Fibroblast of the aortic adventitia (primary cell): ENCODE results near the gene PLA2G5. TPM values are rescaled to one million over a fixed set of nuclear protein-coding genes. Genes with fewer than 3 reads are reported as not detected.
A peak's percentile ranks its signal among the peaks of the same experiment; 100 is the strongest.
"Not testable (repeated sequence)": the region's sequence is repeated elsewhere in the genome, so short reads cannot be mapped to it uniquely, and the experiment has no call there.

Experiments used
- DNase-seq: peaks from one replicate; pipeline ENCODE4 v3.0.0-alpha.2; 2010; ENCODE audit warnings: low read depth
- H3K4me3 ChIP-seq: 2 replicates; pipeline ENCODE4 v1.5.1; 2011; ENCODE audit warnings: low read depth, mild to moderate bottlenecking, control low read depth, low read length, moderate library complexity
- total RNA-seq: library from RNA; depleted of rRNA; stranded (reverse); fragments of >200 nt; gene quantifications from 2 replicates; pipeline ENCODE4 v1.2.3, GENCODE V29; 2012; ENCODE audit warnings: low replicate concordance
- TF ChIP-seq, protein P1 (sequence below): IDR thresholded peaks from 2 replicates; pipeline ENCODE4 v1.5.1; 2011; ENCODE audit warnings: mild to moderate bottlenecking, low read length, control low read depth, inconsistent platforms; ENCODE audit not compliant: insufficient read depth

The PLA2G5 gene, protein sequence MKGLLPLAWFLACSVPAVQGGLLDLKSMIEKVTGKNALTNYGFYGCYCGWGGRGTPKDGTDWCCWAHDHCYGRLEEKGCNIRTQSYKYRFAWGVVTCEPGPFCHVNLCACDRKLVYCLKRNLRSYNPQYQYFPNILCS
- 0.36 and 1.1 TPM in 2 replicates for total RNA-seq

DNA sequence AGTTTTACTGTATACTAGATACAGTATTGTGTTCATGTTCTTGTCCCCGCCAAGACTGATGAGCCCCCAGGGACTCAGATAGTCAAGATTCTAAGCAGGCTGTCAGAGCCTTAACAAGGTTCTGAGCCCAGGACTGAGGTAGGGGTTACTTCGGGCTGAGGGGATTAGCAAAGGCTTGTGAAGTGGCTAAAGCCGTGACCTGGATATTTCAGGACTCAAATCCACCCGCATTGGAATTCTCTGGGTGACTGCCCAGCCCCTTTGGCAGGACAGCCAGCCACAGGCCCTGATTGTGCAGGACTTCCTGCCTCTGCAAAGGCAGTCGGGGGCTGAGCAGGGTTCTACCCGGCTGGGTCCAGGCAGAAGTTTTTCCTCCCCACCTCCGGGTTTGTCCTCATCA lies at the start of gene PLA2G5:
PLA2G5 (plus strand) TSS at position 321 of the 400 bp plus-strand sequence. CDS start 14,637 bp downstream, outside the sequence.
- TF ChIP-seq, protein P1, sequence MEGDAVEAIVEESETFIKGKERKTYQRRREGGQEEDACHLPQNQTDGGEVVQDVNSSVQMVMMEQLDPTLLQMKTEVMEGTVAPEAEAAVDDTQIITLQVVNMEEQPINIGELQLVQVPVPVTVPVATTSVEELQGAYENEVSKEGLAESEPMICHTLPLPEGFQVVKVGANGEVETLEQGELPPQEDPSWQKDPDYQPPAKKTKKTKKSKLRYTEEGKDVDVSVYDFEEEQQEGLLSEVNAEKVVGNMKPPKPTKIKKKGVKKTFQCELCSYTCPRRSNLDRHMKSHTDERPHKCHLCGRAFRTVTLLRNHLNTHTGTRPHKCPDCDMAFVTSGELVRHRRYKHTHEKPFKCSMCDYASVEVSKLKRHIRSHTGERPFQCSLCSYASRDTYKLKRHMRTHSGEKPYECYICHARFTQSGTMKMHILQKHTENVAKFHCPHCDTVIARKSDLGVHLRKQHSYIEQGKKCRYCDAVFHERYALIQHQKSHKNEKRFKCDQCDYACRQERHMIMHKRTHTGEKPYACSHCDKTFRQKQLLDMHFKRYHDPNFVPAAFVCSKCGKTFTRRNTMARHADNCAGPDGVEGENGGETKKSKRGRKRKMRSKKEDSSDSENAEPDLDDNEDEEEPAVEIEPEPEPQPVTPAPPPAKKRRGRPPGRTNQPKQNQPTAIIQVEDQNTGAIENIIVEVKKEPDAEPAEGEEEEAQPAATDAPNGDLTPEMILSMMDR, result no peak
- H3K4me3 ChIP-seq, result no peak within 1 kb of the TSS
- DNase-seq, result peak; percentile 73

DNA sequence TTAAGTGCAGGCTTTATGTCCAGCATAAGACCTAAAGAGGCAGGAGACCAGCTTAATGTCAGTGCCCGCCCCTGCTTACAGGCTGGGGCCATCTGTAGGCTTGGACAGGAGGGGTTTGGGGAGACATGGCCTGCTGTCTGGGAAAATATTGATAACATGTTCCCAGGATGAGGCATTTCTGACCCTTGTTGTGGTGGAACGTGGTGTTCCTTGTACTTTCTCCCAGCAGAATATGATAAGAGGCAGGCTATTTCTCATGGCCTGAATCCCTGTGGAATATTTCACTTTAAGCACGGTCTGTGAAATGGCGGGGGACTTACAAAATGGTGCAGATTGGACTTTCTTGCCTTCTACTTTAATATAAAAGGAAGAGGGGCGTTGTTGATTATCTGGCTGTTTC lies 41.9 kb upstream of the PLA2G5 start:
- no peak for DNase-seq
- TF ChIP-seq, protein P1, result no peak
- H3K4me3 ChIP-seq, result no peak overlapping the region

DNA sequence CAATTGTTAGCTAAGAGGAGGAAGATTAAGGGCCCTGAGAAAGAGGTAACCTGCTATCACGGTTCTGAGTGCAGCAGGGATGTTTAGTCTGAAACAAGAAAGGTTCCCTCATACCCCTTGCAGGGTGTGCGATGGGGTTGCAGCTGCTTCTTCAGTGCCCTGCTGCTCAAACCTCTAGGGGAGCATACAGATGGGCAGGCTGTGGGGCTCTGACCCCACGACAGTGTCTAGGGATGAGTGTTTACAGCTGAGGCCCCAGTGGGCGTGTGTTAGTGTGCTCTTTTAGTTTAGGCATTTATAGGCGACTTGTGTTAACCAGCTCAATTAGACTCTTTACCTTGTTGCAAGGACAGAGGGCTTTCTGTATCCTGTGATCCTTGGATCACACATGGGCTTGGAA lies 41.3 kb upstream of the PLA2G5 start:
- H3K4me3 ChIP-seq, result no peak overlapping the region
- DNase-seq, result no peak
- TF ChIP-seq, protein P1, result no peak

DNA sequence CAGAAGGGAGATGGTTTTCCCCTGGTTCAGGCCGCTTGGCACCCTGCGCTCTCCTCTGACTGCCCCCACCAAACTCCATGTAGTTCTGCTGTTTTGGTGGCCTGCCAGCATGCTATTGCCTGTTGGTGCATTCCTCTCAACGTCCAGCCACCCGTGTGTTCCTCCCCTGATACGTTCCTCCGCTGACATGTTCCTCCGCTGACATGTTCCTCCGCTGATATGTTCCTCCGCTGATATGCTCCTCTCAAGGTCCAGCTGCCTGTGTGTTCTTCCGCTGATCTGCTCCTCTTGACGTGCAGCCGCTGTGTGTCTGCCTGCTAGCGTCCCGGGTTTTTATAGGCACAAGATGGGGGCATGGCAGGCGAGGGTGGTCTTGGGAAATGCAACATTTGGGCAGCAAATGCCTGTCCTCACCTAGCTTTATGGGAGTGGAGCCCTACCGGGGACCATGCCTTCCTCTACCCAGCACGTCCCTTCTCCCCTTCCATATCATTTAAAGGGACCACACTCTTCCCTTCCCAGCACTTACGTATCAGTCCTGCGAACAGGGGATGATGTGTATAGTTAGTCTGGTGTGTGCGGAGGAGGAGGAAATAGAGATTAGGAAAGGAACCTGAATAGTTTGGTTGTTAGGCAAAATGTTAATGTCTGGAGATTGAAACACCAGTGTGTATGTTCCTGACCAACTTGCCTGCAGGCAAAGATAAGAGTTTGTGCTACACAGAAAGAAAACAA lies 40.6 kb upstream of the PLA2G5 start:
- no peak overlapping the region for H3K4me3 ChIP-seq
- DNase-seq, result no peak

DNA sequence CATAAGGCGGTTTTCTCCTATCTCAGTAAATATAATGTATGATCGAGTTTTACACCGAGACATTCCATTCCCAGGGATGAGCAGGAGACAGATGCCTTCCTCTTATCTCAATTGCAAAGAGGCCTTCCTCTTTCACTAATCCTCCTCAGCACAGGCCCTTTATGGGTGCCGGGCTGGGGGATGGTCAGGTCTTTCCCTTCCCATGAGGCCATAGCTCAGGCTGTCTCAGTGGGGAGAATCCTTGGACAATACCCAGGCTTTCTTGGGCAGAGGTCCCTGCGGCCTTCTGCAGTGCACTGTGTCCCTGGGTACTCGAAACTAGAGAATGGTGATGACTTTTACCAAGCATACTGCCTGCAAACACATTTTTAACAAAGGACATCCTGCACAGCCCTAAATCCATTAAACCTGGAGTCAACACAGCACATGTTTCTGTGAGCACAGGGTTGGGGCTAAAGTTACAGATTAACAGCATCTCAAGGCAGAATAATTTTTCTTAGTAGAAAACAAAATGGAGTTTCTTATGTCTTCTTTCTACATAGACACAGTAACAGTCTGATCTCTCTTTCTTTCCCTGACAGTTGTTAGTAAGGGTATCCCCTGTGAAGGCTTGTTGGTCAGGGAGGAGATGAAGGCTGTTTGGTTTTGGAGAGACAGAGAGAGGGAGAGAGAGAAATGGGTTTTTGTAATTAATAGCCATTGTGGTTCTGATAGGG lies 39.4 kb upstream of the PLA2G5 start:
- not testable (repeated sequence) for DNase-seq, H3K4me3 ChIP-seq

More for the DNA sequence above, 40.6 kb upstream of the PLA2G5 start:
- TF ChIP-seq, protein P1, result no peak

DNA sequence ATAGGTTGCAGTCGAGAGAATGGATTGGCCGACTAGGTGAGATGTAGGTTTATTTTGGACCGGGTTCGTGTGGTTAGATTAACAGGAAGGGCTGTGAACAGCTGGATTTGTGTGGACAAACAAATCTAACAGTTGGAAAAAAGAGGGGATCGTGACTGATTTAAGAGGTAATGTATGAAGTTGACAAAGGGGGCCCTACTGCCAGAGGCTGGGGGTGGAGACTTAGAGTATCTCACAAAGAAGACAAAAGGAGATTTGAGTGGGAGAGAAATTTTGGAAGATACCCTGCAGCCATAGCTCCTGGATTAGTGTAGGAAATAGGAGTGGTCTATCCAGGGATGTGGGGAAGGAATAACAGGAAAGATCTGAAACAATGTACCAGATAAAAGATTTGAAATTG lies 38.8 kb upstream of the PLA2G5 start:
- no peak for DNase-seq
- TF ChIP-seq, protein P1, result no peak
- H3K4me3 ChIP-seq, result no peak overlapping the region

DNA sequence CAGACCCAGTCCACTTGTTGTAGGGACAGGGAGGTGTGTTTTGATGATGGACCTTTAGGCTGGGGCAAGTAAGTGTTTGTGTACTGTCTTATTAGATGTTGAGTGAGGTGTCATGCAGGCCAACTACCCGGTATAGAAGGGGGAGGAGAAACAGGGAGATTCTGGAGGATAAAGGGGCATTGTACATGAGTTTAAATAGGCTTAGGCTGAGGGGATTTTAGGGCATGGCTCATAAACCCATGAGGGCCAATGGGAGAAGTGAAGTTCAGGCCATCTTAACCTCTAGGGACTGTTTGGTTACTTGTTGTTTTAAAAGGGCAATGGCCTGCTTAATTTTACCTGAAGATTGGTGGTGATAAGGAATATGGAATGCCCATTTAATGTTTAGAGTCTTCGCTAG lies 38.2 kb upstream of the PLA2G5 start:
- DNase-seq, result no peak
- H3K4me3 ChIP-seq, result no peak overlapping the region
- TF ChIP-seq, protein P1, result no peak
